Measurements from ENCODE around the gene CEMIP2.
"Not testable (repeated sequence)": the region's sequence is repeated elsewhere in the genome, so short reads cannot be mapped to it uniquely, and the experiment has no call there.

Gene CEMIP2

GRCh38 chr9:71672573-71672972 is 95.7 kb downstream of the CEMIP2 start:
- Histone ChIP-seq H3K27ac (ENCODE audit: low read depth, low read length) (no peak overlapping the region), H3K4me3 (ENCODE audit: low read depth in 1 of 2, low read length in 2 of 2) (no peak overlapping the region), H3K9me3 (ENCODE audit: low read length) (no peaks in the 10 kb centered on the region), H3K4me1 (ENCODE audit: insufficient read depth, low read length) (no peaks in the 10 kb centered on the region), H3K36me3 (ENCODE audit: insufficient read depth, low read length) (no peaks in the 10 kb centered on the region), H3K9ac (ENCODE audit: low read length) (no peak overlapping the region), H3K27me3 (ENCODE audit: control insufficient read depth in 1 of 2, insufficient read depth in 2 of 2, low read length in 2 of 2) (no peaks in the 10 kb centered on the region)

DNA sequence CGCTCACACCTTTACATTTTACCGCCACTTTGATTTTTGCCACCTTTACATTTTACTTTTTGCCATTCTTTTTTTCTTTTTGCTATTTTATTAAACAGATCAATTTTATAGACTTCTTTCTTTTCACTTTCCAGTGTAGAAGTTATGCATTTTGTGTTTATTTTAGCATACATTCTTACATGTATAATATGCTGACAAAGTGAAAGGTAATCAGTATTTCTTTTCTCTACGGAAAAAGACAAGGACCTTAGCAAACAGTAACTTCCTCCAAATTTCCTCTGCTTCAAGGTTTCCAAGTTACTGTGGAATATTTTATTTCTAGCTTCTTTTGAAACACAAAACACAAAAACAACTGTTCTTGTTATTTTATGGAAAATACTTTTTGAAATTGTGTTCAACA is 97.0 kb downstream of the CEMIP2 start:
- H3K9me3 ChIP-seq (ENCODE audit: low read length) = no peaks in the 10 kb centered on the region
- H3K4me1 ChIP-seq (ENCODE audit: insufficient read depth, low read length) = no peaks in the 10 kb centered on the region
- H3K4me3 ChIP-seq (ENCODE audit: low read depth in 1 of 2, low read length in 2 of 2) = no peak overlapping the region
- H3K27me3 ChIP-seq (ENCODE audit: control insufficient read depth in 1 of 2, insufficient read depth in 2 of 2, low read length in 2 of 2) = no peaks in the 10 kb centered on the region
- no peak overlapping the region for H3K9ac ChIP-seq (ENCODE audit: low read length)
- H3K36me3 ChIP-seq (ENCODE audit: insufficient read depth, low read length) = no peaks in the 10 kb centered on the region
- no peak overlapping the region for H3K27ac ChIP-seq (ENCODE audit: low read depth, low read length)

DNA sequence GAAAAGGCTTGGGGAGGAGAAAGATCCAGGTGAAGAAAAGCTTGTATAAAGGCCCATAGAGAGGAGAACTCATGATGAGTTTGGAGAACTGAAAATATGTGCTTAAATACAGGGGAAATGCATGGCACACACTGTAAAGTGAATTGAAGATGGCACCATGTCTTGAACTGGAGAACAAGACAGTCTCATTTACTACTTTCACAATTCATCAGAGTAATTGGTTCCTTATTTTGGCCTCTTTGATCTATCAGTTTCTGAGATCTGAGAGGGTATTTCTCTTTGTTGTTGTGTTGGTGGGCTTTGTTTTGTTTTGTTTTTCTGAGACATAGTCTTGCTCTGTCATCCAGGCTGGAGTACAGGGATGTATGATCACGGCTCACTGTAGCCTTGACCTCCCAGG is 98.2 kb downstream of the CEMIP2 start:
- Histone ChIP-seq H3K27ac (ENCODE audit: low read depth, low read length) (no peak overlapping the region), H3K4me3 (ENCODE audit: low read depth in 1 of 2, low read length in 2 of 2) (no peak overlapping the region), H3K9me3 (ENCODE audit: low read length) (no peaks in the 10 kb centered on the region), H3K27me3 (ENCODE audit: control insufficient read depth in 1 of 2, insufficient read depth in 2 of 2, low read length in 2 of 2) (no peaks in the 10 kb centered on the region), H3K4me1 (ENCODE audit: insufficient read depth, low read length) (no peaks in the 10 kb centered on the region), H3K9ac (ENCODE audit: low read length) (no peak overlapping the region), H3K36me3 (ENCODE audit: insufficient read depth, low read length) (no peaks in the 10 kb centered on the region)

DNA sequence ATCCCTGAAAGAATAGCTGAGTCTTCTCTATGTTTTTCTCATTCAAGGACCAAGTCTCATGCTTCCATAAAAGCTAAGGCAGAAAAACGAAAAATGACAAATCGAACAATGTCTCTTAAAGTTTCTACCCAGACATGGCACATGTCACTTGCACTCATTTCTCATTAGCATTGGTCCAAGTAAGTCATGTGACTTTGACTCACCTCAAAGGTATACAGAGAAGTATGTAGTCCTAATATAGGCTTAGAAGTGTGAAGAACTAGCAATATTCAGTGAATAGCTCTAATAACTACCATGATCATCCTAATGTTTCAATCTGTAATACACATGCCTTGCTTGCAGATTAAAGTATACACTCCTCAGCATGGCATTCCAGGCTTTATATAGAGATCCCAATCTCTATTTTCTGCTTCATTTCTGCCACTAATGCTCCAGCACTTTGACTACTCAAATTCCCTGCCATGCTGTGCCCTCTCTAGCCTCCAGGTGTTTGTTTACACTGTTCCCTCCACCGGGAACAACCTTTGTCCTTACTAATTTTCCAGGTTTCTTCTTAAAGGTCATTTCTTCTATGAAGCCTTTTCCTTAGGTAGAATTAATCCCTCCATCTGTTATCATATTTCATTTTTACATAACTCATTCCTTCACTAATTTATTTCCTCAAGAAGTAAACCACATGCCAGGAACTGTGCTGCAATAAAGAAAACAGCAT is 98.9 kb downstream of the CEMIP2 start:
- H3K9me3 ChIP-seq (ENCODE audit: low read length) = no peaks in the 10 kb centered on the region

DNA sequence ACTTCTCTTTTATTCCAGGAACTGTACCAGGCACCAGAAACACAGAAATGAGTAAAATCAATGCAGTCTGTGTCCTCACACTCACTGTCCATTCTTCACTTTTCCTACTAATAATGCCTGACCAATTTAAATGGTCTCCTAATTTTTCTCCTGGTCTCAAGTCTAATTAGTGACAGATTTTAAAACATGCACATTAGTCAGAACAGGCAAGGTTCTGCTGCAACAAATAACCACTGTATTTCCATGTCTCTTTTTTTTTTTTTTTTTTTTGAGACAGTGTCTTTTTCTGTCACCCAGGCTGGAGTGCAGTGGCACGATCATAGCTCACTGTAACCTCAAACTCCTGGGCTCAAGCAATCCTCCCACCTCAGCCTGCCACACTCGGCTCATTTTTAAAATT is 99.6 kb downstream of the CEMIP2 start:
- H3K36me3 ChIP-seq (ENCODE audit: insufficient read depth, low read length) = no peaks in the 10 kb centered on the region

More for the DNA sequence above, 98.9 kb downstream of the CEMIP2 start:
- no peaks in the 10 kb centered on the region for H3K4me1 ChIP-seq (ENCODE audit: insufficient read depth, low read length)
- no peaks in the 10 kb centered on the region for H3K27me3 ChIP-seq (ENCODE audit: control insufficient read depth in 1 of 2, insufficient read depth in 2 of 2, low read length in 2 of 2)
- H3K4me3 ChIP-seq (ENCODE audit: low read depth in 1 of 2, low read length in 2 of 2) = no peak overlapping the region
- H3K9ac ChIP-seq (ENCODE audit: low read length) = no peak overlapping the region
- H3K36me3 ChIP-seq (ENCODE audit: insufficient read depth, low read length) = no peaks in the 10 kb centered on the region
- H3K27ac ChIP-seq (ENCODE audit: low read depth, low read length) = no peak overlapping the region

GRCh38 chr9:71665247-71665646 is 103.1 kb downstream of the CEMIP2 start:
- H3K4me1 ChIP-seq (ENCODE audit: insufficient read depth, low read length) = no peaks in the 10 kb centered on the region
- H3K9ac ChIP-seq (ENCODE audit: low read length) = no peak overlapping the region
- no peaks in the 10 kb centered on the region for H3K27me3 ChIP-seq (ENCODE audit: control insufficient read depth in 1 of 2, insufficient read depth in 2 of 2, low read length in 2 of 2)
- H3K4me3 ChIP-seq (ENCODE audit: low read depth in 1 of 2, low read length in 2 of 2) = no peak overlapping the region
- no peaks in the 10 kb centered on the region for H3K36me3 ChIP-seq (ENCODE audit: insufficient read depth, low read length)
- no peaks in the 10 kb centered on the region for H3K9me3 ChIP-seq (ENCODE audit: low read length)
- H3K27ac ChIP-seq (ENCODE audit: low read depth, low read length) = no peak overlapping the region

More for the DNA sequence above, 99.6 kb downstream of the CEMIP2 start:
- Histone ChIP-seq H3K4me1 (ENCODE audit: insufficient read depth, low read length) (no peaks in the 10 kb centered on the region), H3K9ac (ENCODE audit: low read length) (no peak overlapping the region), H3K27ac (ENCODE audit: low read depth, low read length) (no peak overlapping the region), H3K4me3 (ENCODE audit: low read depth in 1 of 2, low read length in 2 of 2) (no peak overlapping the region), H3K27me3 (ENCODE audit: control insufficient read depth in 1 of 2, insufficient read depth in 2 of 2, low read length in 2 of 2) (no peaks in the 10 kb centered on the region), H3K9me3 (ENCODE audit: low read length) (no peaks in the 10 kb centered on the region)

DNA sequence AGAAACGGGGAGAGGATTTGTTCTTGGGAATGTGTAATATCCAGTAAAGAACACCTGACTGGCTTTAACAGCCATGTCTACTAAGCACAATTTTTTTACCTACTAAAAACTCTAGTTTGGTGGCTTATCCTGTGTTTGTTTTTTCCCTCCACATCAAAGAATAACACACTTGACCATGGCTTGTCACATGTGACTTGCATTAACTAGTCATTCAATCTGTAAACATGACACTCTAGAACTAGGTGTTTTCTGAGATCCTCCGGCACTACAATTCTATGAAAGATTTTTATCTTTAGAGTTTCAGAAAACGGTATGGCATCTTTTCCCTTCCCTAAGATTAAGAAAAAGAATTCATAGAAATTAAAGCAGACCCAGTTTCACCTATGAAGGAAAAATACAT is 103.7 kb downstream of the CEMIP2 start:
- H3K4me1 ChIP-seq (ENCODE audit: insufficient read depth, low read length) = no peaks in the 10 kb centered on the region
- no peaks in the 10 kb centered on the region for H3K9me3 ChIP-seq (ENCODE audit: low read length)
- no peaks in the 10 kb centered on the region for H3K36me3 ChIP-seq (ENCODE audit: insufficient read depth, low read length)
- H3K9ac ChIP-seq (ENCODE audit: low read length) = no peak overlapping the region
- no peak overlapping the region for H3K27ac ChIP-seq (ENCODE audit: low read depth, low read length)
- H3K27me3 ChIP-seq (ENCODE audit: control insufficient read depth in 1 of 2, insufficient read depth in 2 of 2, low read length in 2 of 2) = no peaks in the 10 kb centered on the region
- no peak overlapping the region for H3K4me3 ChIP-seq (ENCODE audit: low read depth in 1 of 2, low read length in 2 of 2)

- Histone ChIP-seq H3K9ac (ENCODE audit: low read length) (no peak overlapping the region), H3K4me1 (ENCODE audit: insufficient read depth, low read length) (no peaks in the 10 kb centered on the region), H3K27me3 (ENCODE audit: control insufficient read depth in 1 of 2, insufficient read depth in 2 of 2, low read length in 2 of 2) (no peaks in the 10 kb centered on the region), H3K36me3 (ENCODE audit: insufficient read depth, low read length) (no peaks in the 10 kb centered on the region), H3K27ac (ENCODE audit: low read depth, low read length) (no peak overlapping the region), H3K9me3 (ENCODE audit: low read length) (no peaks in the 10 kb centered on the region), H3K4me3 (ENCODE audit: low read depth in 1 of 2, low read length in 2 of 2) (no peak overlapping the region)
These were observed 104.3 kb downstream of the CEMIP2 start for GRCh38 chr9:71663931-71664459.

GRCh38 chr9:71663216-71663615 is 105.1 kb downstream of the CEMIP2 start:
- Histone ChIP-seq H3K9me3 (ENCODE audit: low read length) (no peaks in the 10 kb centered on the region), H3K4me1 (ENCODE audit: insufficient read depth, low read length) (no peaks in the 10 kb centered on the region), H3K9ac (ENCODE audit: low read length) (no peak overlapping the region), H3K27me3 (ENCODE audit: control insufficient read depth in 1 of 2, insufficient read depth in 2 of 2, low read length in 2 of 2) (no peaks in the 10 kb centered on the region), H3K4me3 (ENCODE audit: low read depth in 1 of 2, low read length in 2 of 2) (no peak overlapping the region), H3K27ac (ENCODE audit: low read depth, low read length) (no peak overlapping the region), H3K36me3 (ENCODE audit: insufficient read depth, low read length) (no peaks in the 10 kb centered on the region)

GRCh38 chr9:71662082-71662481 is 106.2 kb downstream of the CEMIP2 start:
- Histone ChIP-seq H3K27ac (ENCODE audit: low read depth, low read length) (no peak overlapping the region), H3K4me3 (ENCODE audit: low read depth in 1 of 2, low read length in 2 of 2) (no peak overlapping the region), H3K9me3 (ENCODE audit: low read length) (no peaks in the 10 kb centered on the region), H3K9ac (ENCODE audit: low read length) (no peak overlapping the region), H3K27me3 (ENCODE audit: control insufficient read depth in 1 of 2, insufficient read depth in 2 of 2, low read length in 2 of 2) (no peaks in the 10 kb centered on the region), H3K4me1 (ENCODE audit: insufficient read depth, low read length) (no peaks in the 10 kb centered on the region), H3K36me3 (ENCODE audit: insufficient read depth, low read length) (no peaks in the 10 kb centered on the region)

DNA sequence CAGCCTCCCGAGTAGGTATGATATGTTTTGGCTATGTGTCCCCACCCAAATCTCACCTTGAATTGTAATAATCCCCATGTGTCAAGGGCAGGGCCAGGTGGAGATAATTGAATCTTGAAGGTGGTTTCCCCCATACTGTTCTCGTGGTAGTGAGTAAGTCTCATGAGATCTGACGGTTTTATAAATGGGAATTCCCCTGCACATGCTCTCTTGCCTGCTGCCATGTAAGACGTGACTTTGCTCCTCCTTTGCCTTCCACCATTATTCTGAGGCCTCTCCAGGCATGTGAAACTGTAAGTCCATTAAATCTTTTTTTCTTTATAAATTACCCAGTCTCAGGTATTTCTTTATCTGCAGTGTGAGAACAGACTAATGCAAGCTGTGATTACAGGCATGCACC is 111.0 kb downstream of the CEMIP2 start:
- H3K27ac ChIP-seq (ENCODE audit: low read depth, low read length); H3K4me1 ChIP-seq (ENCODE audit: insufficient read depth, low read length); H3K9ac ChIP-seq (ENCODE audit: low read length); H3K4me3 ChIP-seq (ENCODE audit: low read depth in 1 of 2, low read length in 2 of 2); H3K9me3 ChIP-seq (ENCODE audit: low read length); H3K36me3 ChIP-seq (ENCODE audit: insufficient read depth, low read length); H3K27me3 ChIP-seq (ENCODE audit: control insufficient read depth in 1 of 2, insufficient read depth in 2 of 2, low read length in 2 of 2): not testable (repeated sequence)

GRCh38 chr9:71656496-71656895 is 111.8 kb downstream of the CEMIP2 start:
- no peak overlapping the region for H3K4me3 ChIP-seq (ENCODE audit: low read depth in 1 of 2, low read length in 2 of 2)
- H3K36me3 ChIP-seq (ENCODE audit: insufficient read depth, low read length) = no peaks in the 10 kb centered on the region
- H3K27me3 ChIP-seq (ENCODE audit: control insufficient read depth in 1 of 2, insufficient read depth in 2 of 2, low read length in 2 of 2) = no peaks in the 10 kb centered on the region
- no peaks in the 10 kb centered on the region for H3K4me1 ChIP-seq (ENCODE audit: insufficient read depth, low read length)
- no peak overlapping the region for H3K9ac ChIP-seq (ENCODE audit: low read length)
- no peak overlapping the region for H3K27ac ChIP-seq (ENCODE audit: low read depth, low read length)
- H3K9me3 ChIP-seq (ENCODE audit: low read length) = no peaks in the 10 kb centered on the region

All from muscle layer of colon (tissue), 2 donors.